Activated CD4-positive, alpha-beta T cell treated with anti-CD3 and anti-CD28 coated beads, Interleukin-2, amount 50 U/mL, for 48 hours (primary cell): ENCODE results near the gene NPTN.

Experiments used
- DNase-seq, 2 experiments: peaks; one replicate each; pipeline ENCODE4 v3.0.0-alpha.2; 2020

The NPTN gene

GRCh38 chr15:73517566-73517965 is 115.6 kb downstream of the NPTN start:
- DNase-seq: no peak

DNA sequence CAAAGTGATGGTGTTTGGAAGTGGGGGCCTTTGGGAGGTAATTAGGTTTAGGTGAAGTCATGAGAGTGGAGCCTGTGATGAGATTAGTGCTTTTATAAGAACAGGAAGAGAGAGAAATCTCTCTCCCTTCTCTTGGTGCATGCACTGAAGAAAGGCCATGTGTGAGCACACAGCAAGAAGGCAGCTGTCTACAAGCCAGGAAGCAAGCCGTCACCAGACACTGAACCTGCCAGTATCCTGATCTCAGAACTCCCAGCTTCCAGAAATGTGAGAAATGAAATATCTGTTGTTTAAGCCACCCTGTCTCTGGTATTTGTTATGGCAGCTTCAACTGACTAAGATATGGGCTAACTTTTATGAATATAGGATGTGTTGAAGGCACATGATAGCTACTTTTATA is 117.7 kb downstream of the NPTN start:
- no peak for DNase-seq
